Bronchial epithelial cell (primary cell): ENCODE measurements around the gene RAB42. TPM values are rescaled to one million over a fixed set of nuclear protein-coding genes. Genes with fewer than 3 reads are reported as not detected.

Source experiments
- DNase-seq: peaks from one replicate; pipeline ENCODE4 v3.0.0-alpha.2; 2010; ENCODE audit warnings: low read depth
- FAIRE-seq: peaks from 2 replicates; lab custom pipeline; 2011; peaks lifted over from hg19 to GRCh38; lab: Jason Lieb, UNC
- H3K27me3 ChIP-seq: 2 replicates; pipeline ENCODE4 v1.5.1; 2011; ENCODE audit warnings: low read length; ENCODE audit not compliant: control insufficient read depth, insufficient read depth
- H3K36me3 ChIP-seq: 2 replicates; pipeline ENCODE4 v1.5.1; 2011; ENCODE audit warnings: low read length; ENCODE audit not compliant: control insufficient read depth, insufficient read depth
- H3K4me3 ChIP-seq: 2 replicates; pipeline ENCODE4 v1.5.1; 2011; ENCODE audit warnings: mild to moderate bottlenecking, low read depth, low read length, control low read depth
- total RNA-seq: library from RNA; depleted of rRNA; stranded (reverse); fragments of >200 nt; gene quantifications from 2 replicates; pipeline ENCODE4 v1.2.1, GENCODE V29; 2014
- TF ChIP-seq, protein P1 (sequence below): IDR thresholded peaks from 2 replicates; pipeline ENCODE4 v1.5.1; 2011; ENCODE audit warnings: mild to moderate bottlenecking, moderate library complexity, low read length, control low read depth, inconsistent platforms; ENCODE audit not compliant: insufficient read depth, severe bottlenecking

Gene RAB42
- total RNA-seq, 1 donor from 2014 or later, result not detected

DNA sequence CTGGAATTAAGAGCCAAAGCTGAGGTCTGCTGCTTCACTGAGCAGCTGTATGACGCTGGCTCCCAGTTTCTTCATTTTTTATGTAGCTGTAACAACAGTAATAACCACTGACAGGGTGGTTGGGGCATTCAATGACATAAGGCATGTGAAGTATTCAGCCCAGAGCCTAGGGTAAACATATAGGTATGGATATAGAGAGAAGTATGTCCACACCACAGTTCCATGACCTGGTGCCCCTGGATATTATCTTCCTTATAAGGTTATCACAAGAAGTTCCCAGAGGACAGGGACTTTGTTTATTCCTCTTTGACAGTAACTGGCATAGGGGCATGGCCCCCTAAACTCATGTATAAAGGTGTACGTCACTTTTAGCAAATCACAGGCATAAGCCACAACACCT is 14.7 kb downstream of the RAB42 start:
- no peaks in the 10 kb centered on the region for H3K27me3 ChIP-seq
- peaks cover 12% of the 10 kb centered on the region for H3K36me3 ChIP-seq
- H3K4me3 ChIP-seq, result no peak overlapping the region
- FAIRE-seq, result no peak
- no peak for DNase-seq
- TF ChIP-seq, protein P1, sequence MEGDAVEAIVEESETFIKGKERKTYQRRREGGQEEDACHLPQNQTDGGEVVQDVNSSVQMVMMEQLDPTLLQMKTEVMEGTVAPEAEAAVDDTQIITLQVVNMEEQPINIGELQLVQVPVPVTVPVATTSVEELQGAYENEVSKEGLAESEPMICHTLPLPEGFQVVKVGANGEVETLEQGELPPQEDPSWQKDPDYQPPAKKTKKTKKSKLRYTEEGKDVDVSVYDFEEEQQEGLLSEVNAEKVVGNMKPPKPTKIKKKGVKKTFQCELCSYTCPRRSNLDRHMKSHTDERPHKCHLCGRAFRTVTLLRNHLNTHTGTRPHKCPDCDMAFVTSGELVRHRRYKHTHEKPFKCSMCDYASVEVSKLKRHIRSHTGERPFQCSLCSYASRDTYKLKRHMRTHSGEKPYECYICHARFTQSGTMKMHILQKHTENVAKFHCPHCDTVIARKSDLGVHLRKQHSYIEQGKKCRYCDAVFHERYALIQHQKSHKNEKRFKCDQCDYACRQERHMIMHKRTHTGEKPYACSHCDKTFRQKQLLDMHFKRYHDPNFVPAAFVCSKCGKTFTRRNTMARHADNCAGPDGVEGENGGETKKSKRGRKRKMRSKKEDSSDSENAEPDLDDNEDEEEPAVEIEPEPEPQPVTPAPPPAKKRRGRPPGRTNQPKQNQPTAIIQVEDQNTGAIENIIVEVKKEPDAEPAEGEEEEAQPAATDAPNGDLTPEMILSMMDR, result no peak

DNA sequence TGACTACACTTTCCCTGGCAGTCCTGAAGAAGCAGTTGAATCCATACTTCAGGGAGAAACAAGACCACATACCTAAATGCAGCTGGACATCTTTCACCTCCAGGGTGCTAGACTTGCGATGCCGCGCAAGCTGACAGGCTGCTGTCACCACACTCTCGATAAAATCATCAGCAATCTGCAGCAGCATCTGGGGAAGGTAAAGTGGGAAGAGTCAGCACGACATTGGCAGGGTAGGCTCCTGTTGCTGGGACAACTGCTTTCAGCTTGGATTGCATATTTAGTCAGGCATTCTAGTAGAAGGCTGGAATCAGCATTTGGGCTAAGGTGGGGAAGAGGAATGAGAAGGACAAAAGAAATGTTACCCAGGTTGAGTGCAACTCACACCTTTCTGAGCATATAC is 21.1 kb downstream of the RAB42 start:
- peak; percentile 73 for FAIRE-seq
- TF ChIP-seq, protein P1, result no peak
- Histone ChIP-seq H3K4me3 (no peak overlapping the region), H3K27me3 (no peaks in the 10 kb centered on the region), H3K36me3 (peaks cover 14% of the 10 kb centered on the region)
- DNase-seq, result no peak

DNA sequence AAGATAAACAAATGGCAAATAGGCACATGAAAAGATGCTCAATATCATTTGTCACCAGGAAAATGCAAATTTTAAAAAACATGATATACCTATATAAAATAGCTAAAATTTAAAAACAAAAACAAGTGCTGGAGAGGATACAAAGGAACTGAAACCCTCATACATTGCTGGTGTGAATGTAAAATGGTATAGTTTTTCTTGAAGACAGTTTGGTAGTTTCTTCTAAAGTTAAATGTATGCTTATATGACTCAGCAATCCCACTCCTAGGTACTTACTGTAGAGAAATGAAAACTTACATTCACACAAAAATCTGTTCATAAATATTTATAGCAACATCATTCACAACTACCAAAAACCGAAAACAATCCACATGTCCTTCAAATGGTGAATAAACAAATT is 39.6 kb downstream of the RAB42 start:
- Histone ChIP-seq H3K27me3 (no peaks in the 10 kb centered on the region), H3K4me3 (no peak overlapping the region), H3K36me3 (no peaks in the 10 kb centered on the region)
- TF ChIP-seq, protein P1, result no peak
- FAIRE-seq (no peak), DNase-seq (no peak)

DNA sequence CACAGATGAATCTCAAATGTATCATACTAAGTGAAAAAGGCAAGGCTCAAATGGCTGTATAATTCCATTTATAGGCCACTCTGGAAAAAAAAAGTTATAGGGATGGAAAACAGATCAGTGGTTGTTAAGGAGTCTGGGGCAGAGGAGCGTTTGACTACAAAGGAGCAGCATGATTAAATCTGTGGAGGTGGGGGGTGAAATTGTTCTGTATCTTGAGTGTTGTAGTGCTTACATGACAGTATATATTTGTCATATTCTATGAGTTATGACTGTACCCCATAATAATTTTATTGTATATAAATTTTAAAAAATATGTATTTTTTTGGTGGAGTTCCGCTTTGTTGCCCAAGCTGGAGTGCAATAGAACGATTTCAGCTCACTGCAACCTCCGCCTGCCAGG is 40.5 kb downstream of the RAB42 start:
- TF ChIP-seq, protein P1, result no peak
- no peak for FAIRE-seq
- H3K27me3 ChIP-seq, result no peaks in the 10 kb centered on the region

DNA sequence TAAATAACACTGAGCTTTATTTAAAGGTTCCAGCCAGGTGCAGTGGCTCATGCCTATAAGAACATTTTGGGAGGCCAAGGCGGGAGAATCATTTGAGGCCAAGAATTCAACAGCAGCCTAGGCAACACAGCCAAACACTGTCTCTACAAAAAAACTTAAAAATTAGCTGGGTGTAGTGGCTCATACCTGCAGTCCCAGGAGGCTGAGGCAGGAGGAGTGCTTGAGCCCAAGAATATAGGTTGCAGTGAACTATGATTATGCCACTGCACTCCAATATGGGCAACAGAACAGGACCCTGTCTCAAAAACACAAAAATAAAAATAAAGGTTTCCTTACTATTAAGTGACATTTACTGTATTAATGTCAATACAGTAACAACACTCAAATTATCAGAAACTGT is 48.7 kb downstream of the RAB42 start:
- TF ChIP-seq, protein P1, result peak; percentile 56
- FAIRE-seq, result no peak
- peak; percentile 47 for DNase-seq
- no peaks in the 10 kb centered on the region for H3K27me3 ChIP-seq
- H3K4me3 ChIP-seq, result no peak overlapping the region
- H3K36me3 ChIP-seq, result no peaks in the 10 kb centered on the region

More for the DNA sequence above, 40.5 kb downstream of the RAB42 start:
- Histone ChIP-seq H3K36me3 (no peaks in the 10 kb centered on the region), H3K4me3 (no peak overlapping the region)
- no peak for DNase-seq

DNA sequence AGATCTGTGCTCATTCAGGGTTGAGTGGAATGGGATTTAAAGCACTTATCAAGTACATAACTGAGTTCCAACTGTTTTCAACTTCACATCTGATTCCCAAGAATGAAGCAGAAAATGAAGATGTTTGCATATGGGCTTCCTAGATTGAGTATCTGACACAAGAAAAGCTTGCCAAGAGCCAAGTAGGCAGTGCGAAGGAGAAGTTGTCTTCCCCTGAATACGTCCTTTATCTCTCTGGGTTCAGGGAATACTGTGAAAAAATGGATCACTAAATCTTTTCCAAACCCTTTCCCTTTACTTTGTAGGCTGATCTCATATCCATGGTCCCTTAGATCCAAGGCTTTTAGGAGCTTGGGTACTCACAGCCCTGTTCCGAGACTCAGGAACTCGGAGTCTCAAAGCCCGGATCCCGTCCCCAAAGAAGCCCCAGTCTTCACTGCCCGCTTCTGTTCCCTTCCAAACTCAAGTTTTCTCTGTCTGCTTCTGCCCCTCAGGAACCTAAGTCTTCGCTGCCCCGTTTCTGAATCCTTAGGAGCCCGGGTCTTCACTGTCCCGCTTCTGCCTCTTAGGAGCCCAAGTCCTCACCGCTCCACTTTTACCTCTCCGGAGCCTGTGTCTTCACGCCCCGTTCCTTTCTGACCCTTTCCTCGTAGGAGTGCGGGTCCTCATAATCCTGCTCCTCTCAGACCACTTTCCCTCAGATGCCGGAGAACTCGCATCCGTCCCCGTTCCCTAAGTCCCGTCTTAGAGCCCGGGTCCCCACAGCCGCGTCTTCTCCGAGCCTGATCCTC is 50.2 kb downstream of the RAB42 start:
- H3K27me3 ChIP-seq, result no peaks in the 10 kb centered on the region
- H3K36me3 ChIP-seq, result no peaks in the 10 kb centered on the region
- TF ChIP-seq, protein P1, result no peak
- DNase-seq (peak; percentile 24), FAIRE-seq (no peak)
- peak overlapping the region; percentile 95 for H3K4me3 ChIP-seq
